IPS DF 6.9 (cell line): Measurements from ENCODE around the gene WFIKKN2.
"Not testable (repeated sequence)": the region's sequence is repeated elsewhere in the genome, so short reads cannot be mapped to it uniquely, and the experiment has no call there.

Source experiments
- DNase-seq: peaks from one replicate; pipeline ENCODE4 v3.0.0-alpha.2; 2013; ENCODE audit warnings: low read depth, low spot score
- H3K27ac ChIP-seq: one replicate; pipeline ENCODE4 v1.5.1; 2013; ENCODE audit warnings: low read length, control low read depth
- H3K27me3 ChIP-seq: 2 replicates; pipeline ENCODE4 v1.6.1; 2013; ENCODE audit warnings: mild to moderate bottlenecking, low read length; ENCODE audit not compliant: control insufficient read depth, insufficient read depth
- H3K36me3 ChIP-seq: 2 replicates; pipeline ENCODE4 v1.6.1; 2013; ENCODE audit warnings: low read length; ENCODE audit not compliant: control insufficient read depth, insufficient read depth
- H3K4me1 ChIP-seq: 2 replicates; pipeline ENCODE4 v1.6.1; 2013; ENCODE audit warnings: low read length; ENCODE audit not compliant: control insufficient read depth, insufficient read depth
- H3K4me3 ChIP-seq: 2 replicates; pipeline ENCODE4 v1.5.1; 2013; ENCODE audit warnings: mild to moderate bottlenecking, low read length
- H3K9me3 ChIP-seq: 2 replicates; pipeline ENCODE4 v1.6.1; 2013; ENCODE audit warnings: low read length, inconsistent platforms; ENCODE audit not compliant: control insufficient read depth, insufficient read depth
- WGBS: extraction: QIAGEN DNeasy Blood & Tissue Kit; methylation state at CpG from one replicate; pipeline ENCODE4 v1.1.7; 2013; ENCODE audit warnings: mixed read lengths, missing lambda C conversion rate; ENCODE audit not compliant: insufficient read length, insufficient coverage; 5-methylcytosine and 5-hydroxymethylcytosine counted together

WFIKKN2 gene

GRCh38 chr17:50800196-50800700 lies 35.1 kb upstream of the WFIKKN2 start:
- Histone ChIP-seq H3K9me3 (no peaks in the 10 kb centered on the region), H3K36me3 (no peaks in the 10 kb centered on the region), H3K27me3 (no peaks in the 10 kb centered on the region), H3K27ac (no peak overlapping the region), H3K4me3 (no peak overlapping the region), H3K4me1 (no peaks in the 10 kb centered on the region; the same call in 1 of the 2 replicates)
- no CpG with 5 or more reads among the region's 12 CpGs for WGBS
- DNase-seq: no peak

DNA sequence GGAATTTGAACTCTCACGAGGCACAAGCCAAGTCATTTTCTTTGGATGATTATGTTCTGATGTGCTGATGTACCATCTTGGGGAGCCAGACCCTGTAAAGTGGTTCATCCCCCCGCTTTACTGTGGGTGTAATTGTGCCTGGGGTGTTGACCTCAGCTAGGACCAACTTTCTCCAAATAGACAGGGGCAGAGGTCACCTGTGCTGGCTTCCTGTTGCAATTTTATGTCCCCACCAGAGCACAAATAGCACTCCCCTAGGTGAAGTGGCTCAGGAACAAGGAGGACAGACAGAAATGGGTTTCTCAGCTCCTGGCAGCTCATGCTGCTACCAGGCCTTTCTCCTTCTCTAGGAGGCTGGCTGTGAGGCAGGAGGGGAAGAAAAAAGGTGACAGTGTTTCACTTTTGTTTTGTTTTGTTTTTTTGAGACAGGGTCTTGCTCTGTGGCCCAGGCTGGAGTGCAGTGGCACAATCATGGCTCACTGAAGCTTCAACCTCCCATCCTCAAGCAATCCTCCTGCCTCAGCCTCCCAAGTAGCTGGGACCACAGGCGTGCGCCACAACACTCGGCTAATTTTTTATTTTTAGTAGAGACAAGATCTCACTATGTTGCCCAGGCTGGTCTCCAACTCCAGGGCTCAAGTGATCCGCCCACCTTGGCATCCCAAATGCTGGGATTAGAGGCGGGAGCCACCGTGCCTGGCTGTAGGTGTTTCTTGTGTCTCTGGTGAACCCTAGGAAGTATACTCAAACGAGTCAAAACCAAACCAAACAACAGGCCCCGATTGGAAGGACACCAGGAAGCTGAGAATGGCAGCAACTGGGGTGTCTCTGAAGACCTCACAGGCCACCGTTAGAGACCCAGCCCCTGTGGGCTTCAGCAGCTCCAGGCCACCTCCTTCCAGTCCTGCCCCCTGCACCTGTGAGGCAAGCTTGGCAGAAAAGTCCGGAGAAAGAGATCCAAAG lies 32.5 kb upstream of the WFIKKN2 start:
- WGBS: no CpG with 5 or more reads among the region's 12 CpGs
- H3K27me3 ChIP-seq: no peaks in the 10 kb centered on the region
- H3K4me1 ChIP-seq: no peaks in the 10 kb centered on the region; the same call in 1 of the 2 replicates
- no peaks in the 10 kb centered on the region for H3K36me3 ChIP-seq
- H3K27ac ChIP-seq: no peak overlapping the region
- no peaks in the 10 kb centered on the region for H3K9me3 ChIP-seq
- no peak overlapping the region for H3K4me3 ChIP-seq
- DNase-seq: no peak

DNA sequence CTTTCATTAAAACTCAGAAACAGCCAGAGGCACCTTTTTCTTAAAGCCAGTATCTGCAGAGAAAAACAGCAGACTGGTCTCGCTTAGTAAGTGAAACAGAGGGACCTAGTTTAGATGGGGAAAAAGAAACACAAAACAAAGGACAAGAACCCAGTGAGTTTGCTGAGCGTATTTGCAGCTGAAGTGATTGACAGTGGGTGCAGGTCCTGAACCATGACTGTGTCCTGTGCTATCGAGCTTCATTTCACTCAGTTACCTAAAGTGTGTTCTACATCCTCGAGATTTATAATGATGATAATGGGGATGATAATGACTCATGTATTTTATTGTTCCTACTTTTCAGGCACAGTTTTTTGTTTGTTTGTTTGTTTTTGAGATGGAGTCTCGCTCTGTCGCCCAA lies 31.7 kb upstream of the WFIKKN2 start:
- Histone ChIP-seq H3K27ac (no peak overlapping the region), H3K4me3 (no peak overlapping the region)

GRCh38 chr17:50804749-50805475 lies 30.5 kb upstream of the WFIKKN2 start:
- H3K36me3 ChIP-seq, H3K27ac ChIP-seq, DNase-seq, H3K4me3 ChIP-seq, H3K27me3 ChIP-seq, H3K9me3 ChIP-seq, H3K4me1 ChIP-seq: not testable (repeated sequence)
- no CpG with 5 or more reads among the region's 13 CpGs for WGBS

More for the DNA sequence above, 31.7 kb upstream of the WFIKKN2 start:
- WGBS: no CpG with 5 or more reads among the region's 6 CpGs
- Histone ChIP-seq H3K4me1 (no peaks in the 10 kb centered on the region), H3K36me3 (no peaks in the 10 kb centered on the region), H3K27me3 (no peaks in the 10 kb centered on the region), H3K9me3 (no peaks in the 10 kb centered on the region)
- DNase-seq: no peak

DNA sequence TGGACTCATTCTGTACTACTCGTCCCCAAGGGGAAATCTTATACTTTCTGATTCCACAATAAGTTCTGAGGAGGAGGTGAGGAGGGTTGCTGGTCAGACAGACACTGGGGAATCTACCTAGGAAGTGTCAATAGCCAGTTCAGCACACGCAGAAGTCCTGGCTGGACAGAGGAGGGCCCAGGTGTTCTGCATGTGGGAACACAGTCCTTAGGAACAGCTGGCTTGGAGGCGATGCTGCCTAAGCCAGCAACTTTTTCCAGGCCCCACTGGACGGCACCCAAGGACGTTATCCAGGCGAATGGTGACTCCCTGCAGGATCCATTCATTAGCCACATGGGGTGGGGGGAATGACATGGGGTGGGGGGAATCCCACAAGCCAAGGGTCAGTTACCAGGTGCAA lies 29.9 kb upstream of the WFIKKN2 start:
- no peaks in the 10 kb centered on the region for H3K4me1 ChIP-seq
- H3K27ac ChIP-seq: no peak overlapping the region
- no peak for DNase-seq
- H3K9me3 ChIP-seq: no peaks in the 10 kb centered on the region
- H3K36me3 ChIP-seq: no peaks in the 10 kb centered on the region
- H3K27me3 ChIP-seq: no peaks in the 10 kb centered on the region
- WGBS: no CpG with 5 or more reads among the region's 6 CpGs
- H3K4me3 ChIP-seq: no peak overlapping the region

DNA sequence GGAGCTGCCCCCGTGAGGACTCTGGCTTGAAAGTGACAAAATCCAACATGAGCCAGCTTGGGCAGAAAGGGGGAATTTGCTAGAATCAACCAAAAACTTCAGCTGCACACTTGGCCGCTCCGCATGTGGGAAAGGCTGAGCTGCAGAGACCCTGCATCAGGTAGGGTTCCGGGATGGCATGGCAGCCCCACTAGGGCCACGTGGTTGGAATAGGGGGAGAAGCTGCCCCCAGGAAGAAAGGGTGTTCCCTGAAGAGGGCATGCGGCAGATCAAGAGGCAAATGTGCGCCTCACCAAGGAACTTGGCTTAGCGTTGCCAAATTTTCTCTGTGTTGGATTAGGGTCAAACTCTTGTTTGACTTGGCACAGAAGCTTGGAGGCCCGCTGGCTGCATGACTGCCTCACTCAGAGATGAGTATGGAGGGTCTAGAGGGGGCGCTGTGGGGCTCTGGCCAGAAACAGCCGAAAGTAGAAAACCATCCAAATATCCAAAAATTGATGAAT lies 29.2 kb upstream of the WFIKKN2 start:
- Histone ChIP-seq H3K27ac (no peak overlapping the region), H3K36me3 (no peaks in the 10 kb centered on the region), H3K27me3 (no peaks in the 10 kb centered on the region), H3K4me3 (no peak overlapping the region), H3K4me1 (no peaks in the 10 kb centered on the region), H3K9me3 (no peaks in the 10 kb centered on the region)
- no peak for DNase-seq
- no CpG with 5 or more reads among the region's 11 CpGs for WGBS

- Histone ChIP-seq H3K4me3 (no peak overlapping the region), H3K4me1 (no peaks in the 10 kb centered on the region), H3K27me3 (no peaks in the 10 kb centered on the region), H3K27ac (no peak overlapping the region), H3K36me3 (no peaks in the 10 kb centered on the region), H3K9me3 (no peaks in the 10 kb centered on the region)
- WGBS: no CpG with 5 or more reads among the region's 2 CpGs
- no peak for DNase-seq
Measured at GRCh38 chr17:50807009-50807408, 28.4 kb upstream of the WFIKKN2 start.

DNA sequence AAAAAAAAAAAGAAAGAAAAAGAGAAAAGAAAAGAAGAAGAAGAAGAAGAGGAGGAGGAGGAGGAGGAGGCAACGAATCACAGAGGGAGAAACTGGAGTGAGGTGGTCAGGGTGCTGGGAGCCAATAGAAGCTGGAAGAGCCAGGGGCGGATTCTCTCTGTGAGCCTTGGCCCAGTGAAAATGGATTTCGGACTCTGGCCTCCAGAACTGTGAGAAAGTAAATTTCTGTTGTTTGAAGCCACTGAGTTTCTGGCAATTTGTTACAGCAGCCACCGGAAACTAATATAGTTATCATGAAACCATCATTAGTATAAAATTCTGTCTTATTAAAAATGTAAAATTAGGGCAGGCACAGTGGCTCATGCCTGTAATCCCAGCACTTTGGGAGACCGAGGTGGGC lies 27.7 kb upstream of the WFIKKN2 start:
- Histone ChIP-seq H3K4me3 (no peak overlapping the region), H3K9me3 (no peaks in the 10 kb centered on the region), H3K27ac (no peak overlapping the region), H3K4me1 (no peaks in the 10 kb centered on the region), H3K27me3 (no peaks in the 10 kb centered on the region), H3K36me3 (no peaks in the 10 kb centered on the region)
- WGBS: no CpG with 5 or more reads among the region's 5 CpGs
- DNase-seq: no peak

- Histone ChIP-seq H3K9me3 (no peaks in the 10 kb centered on the region), H3K27ac (no peak overlapping the region), H3K4me3 (no peak overlapping the region), H3K36me3 (no peaks in the 10 kb centered on the region), H3K4me1 (no peaks in the 10 kb centered on the region), H3K27me3 (no peaks in the 10 kb centered on the region)
- DNase-seq: no peak
- WGBS: no CpG with 5 or more reads among the region's 7 CpGs
Measured at GRCh38 chr17:50808413-50808812, 27.0 kb upstream of the WFIKKN2 start.

- Histone ChIP-seq H3K4me3 (no peak overlapping the region), H3K27me3 (no peaks in the 10 kb centered on the region), H3K27ac (no peak overlapping the region), H3K36me3 (no peaks in the 10 kb centered on the region), H3K9me3 (no peaks in the 10 kb centered on the region), H3K4me1 (no peaks in the 10 kb centered on the region)
- no CpG with 5 or more reads among the region's 3 CpGs for WGBS
- DNase-seq: no peak
Measured at GRCh38 chr17:50808888-50809287, 26.5 kb upstream of the WFIKKN2 start.
